NCI-H510A treated with DMSO at 0.1 percent for 48 hours (cell line): ENCODE results near the gene TXNDC17.
"Not testable (repeated sequence)": the region's sequence is repeated elsewhere in the genome, so short reads cannot be mapped to it uniquely, and the experiment has no call there.

ENCODE experiments used
- DNase-seq: peaks from one replicate; lab custom pipeline; 2025; lab: John Stamatoyannopoulos, UW

Gene TXNDC17

DNA sequence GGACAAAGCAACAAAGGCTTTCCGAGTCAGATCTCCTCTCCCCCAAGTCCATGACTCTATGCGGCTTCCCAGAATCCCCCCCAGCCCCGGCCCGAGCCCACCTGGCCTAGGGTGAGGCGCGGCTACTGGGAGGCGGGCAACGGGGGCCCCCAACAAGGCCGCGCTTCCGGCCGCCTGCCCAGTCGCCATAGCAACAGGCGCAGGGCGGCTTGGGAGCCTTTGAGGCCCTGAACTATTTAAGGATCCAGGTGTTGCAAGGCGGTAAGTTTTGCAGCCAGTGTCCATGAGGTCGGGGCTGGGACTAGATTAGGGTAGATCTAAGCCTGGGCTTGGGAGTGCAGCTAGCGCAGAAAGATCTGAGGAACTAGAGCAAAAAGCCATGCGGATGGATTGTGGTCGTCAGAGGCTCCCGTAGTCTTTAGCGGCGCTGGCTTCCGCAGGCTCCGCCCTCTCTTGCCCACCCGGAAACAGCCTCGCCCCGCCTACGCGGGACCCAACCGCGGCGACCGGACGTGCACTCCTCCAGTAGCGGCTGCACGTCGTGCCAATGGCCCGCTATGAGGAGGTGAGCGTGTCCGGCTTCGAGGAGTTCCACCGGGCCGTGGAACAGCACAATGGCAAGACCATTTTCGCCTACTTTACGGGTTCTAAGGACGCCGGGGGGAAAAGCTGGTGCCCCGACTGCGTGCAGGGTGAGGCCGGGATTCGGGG lies at the start of gene TXNDC17, which contains the start of gene KIAA0753:
TSS of gene TXNDC17 (plus strand) at position 525 of the 711 bp plus-strand sequence. CDS start at position 548, 23 bp downstream.
TSS of gene KIAA0753 (minus strand) at position 176 of the 711 bp plus-strand sequence. CDS start 5,608 bp downstream, outside the sequence.
- DNase-seq, result peak; percentile 90

DNA sequence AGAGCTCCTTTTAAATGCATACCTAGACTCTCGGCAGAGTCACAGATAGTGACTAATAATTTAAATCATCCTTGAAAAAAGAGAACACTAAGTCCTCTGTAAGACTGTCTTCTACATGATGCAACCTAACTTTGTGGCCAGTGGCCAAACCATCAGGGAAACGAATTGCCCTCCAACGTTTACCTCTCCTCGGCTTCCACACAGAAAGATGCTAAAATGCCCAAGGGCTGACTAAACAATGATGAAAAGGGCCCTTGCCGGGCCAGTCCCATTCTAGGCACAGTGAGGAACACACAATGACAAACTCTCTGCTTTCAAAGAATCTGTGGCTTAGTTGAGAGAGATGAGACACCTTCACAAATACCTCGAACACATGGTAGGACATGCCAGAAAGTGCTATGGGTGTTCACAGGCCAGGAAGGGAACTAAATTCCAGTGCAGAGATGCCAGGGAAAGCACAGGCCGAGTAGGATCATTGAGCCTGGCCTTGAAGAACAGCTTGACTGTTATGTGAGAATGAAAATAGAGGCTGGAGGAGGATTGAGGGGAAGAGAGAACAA lies 49.2 kb upstream of the TXNDC17 start:
- no peak for DNase-seq

DNA sequence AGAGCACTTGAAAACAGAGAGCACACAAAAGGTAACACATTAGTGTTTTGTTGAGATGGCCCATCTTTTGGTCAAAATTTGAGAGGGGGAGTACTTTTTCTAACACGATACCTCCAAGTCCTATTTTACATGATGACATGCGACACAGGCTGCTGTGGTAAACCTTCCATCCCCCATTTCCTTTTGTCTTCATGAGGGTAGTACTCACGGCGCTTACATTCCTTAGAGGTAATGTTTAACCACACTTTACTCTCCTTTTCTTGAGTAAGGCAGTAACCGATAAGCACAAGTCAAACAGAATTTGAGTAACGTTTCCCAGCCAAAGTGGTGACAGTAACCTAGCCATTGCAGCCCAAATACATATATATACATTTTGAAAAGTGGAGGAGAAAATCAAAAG lies 48.7 kb upstream of the TXNDC17 start:
- no peak for DNase-seq

DNA sequence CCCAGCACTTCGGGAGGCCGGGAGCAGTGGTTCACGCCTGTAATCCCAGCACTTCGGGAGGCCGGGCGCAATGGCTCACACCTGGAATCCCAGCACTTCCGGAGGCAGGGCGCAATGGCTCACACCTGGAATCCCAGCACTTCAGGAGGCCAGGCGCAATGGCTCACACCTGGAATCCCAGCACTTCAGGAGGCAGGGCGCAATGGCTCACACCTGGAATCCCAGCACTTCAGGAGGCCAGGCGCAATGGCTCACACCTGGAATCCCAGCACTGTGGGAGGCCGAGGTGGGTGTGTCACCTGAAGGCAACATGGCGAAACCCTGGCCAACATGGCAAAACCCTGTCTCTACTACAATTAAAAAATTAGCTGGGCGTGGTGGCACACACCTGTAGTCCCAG lies 47.5 kb upstream of the TXNDC17 start:
- DNase-seq, result not testable (repeated sequence)

DNA sequence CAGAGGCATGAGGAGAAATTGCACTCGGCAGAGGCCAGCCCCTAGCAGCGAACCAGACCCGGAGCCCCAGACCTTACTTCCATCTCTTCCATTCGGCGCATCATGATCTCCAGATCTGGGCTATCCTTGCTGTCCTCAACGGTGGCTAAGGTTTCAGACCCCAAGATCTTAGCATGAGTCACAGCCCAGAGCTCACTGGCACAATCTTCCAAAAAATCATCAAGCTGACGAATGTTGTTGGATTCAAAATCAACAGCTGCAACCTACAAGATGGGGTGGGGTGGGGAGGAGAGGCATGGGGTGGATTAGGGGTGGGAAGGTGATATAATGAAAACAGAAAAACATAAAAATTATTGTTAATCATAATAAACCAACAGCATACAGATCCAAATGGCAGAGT lies 44.8 kb upstream of the TXNDC17 start:
- DNase-seq, result no peak

DNA sequence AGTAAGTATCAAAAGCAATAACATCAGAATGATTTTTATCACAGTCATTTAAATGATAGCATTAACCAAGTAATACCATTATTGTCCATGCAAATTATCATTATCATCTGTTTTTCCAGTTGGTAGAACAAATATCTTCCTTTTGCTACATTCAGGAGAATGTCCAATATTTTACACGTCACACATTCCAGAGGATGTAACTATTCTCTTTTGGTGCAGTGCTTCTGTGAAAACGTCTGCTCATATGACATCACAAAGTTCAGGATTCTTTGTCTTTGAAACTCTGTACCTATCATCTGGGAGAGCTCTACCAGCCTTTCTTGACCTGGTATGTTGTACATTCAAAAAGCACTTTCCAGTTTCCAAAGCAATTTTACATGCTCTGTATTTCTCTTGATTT lies 44.3 kb upstream of the TXNDC17 start:
- DNase-seq, result no peak

DNA sequence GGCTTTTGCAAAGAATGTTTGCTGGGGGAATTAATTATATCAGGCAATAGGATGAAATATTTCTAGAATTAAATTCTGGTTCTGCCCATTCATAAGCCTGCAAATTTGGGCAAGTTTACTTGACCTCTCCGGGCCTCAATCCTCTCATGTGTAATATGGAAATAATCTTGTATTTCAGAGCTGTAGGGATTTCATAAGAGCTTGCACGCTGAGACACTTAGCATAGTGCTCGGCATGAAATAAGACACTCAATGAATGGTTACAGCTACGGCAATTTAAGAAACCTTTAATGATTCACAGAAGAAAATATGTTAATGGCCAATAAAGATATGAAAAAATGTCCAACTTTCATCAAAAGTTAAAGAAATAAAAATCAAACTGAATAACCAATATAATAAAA lies 43.9 kb upstream of the TXNDC17 start:
- DNase-seq, result no peak

DNA sequence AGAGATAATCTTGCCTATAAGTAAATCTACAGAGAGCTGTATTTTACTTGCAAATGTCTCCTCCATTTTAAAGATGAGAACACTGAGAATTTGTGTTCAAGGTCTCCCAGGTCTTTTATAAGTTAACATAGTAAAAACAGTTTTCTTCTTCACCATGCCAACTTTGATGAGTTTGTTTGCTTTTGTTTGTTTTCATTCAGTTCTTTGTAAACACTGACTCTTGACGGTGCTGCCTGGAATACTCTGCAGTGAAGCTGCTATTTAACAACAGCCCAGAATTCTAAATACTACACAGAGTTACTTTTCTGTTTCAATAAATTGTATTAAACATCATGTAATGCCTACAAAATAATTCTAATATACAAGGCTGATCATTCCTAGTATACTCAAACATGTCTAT lies 43.1 kb upstream of the TXNDC17 start:
- no peak for DNase-seq

DNA sequence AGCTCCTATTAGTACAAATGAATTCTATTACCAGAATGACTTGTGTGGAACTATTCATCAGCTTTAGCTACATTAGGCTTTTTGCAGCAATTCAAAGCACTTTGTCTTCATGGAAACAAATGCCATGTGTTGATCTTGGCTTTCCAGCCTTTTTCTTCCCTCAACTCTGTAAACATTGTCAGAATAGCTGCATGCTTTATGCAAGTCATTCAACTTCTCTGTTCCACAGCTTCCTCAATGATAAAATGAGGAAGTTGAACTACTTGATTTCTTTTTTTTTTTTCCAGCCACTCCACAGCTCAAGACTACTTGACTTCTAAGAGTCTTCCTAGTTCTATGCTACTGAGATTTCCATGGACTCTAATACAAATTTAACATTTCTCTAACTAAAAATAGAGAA lies 41.5 kb upstream of the TXNDC17 start:
- no peak for DNase-seq

DNA sequence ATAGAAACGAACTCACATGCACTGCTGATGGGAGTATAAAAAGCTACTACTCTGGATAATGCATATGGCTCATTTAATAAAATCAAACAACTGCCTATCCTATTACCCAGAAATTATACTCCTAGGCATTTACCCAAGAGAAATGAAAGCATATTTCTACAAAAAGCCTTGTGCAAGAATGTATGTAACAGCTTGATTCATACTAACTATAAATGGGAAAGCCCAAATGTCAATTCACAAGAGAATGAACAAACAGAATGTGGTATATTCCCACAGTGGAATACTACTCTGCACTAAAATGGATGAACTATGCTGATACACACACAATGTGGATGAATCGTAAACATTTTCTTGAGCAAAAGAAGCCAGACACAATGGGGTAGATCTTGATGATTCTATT lies 38.7 kb upstream of the TXNDC17 start:
- DNase-seq, result no peak

DNA sequence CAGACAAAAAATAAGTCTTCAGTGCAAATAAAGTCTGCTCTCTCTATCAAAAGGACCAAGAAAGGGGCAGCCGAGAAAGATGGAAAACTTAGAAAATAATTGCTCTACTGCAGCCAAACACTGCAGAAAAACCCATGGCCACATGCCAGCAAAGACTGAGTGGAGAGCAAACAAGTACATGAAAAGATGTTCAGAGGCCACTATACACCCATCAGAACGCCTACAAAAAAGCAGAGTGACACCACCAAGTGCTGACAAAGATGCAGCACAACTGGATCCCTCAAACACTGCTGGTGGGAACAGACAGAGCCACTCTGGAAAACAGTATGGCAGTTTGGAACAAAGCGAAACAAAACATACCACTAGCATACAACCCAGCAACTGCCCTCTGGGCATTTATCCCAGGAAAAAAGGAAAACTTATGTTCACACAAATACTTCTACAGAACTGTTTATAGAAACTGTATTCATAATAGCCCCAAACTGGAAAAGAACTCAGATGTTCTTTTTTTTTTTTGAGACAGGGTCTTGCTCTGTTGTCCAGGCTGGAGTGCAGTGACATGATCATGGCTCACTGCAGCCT lies 37.0 kb upstream of the TXNDC17 start:
- DNase-seq, result no peak

DNA sequence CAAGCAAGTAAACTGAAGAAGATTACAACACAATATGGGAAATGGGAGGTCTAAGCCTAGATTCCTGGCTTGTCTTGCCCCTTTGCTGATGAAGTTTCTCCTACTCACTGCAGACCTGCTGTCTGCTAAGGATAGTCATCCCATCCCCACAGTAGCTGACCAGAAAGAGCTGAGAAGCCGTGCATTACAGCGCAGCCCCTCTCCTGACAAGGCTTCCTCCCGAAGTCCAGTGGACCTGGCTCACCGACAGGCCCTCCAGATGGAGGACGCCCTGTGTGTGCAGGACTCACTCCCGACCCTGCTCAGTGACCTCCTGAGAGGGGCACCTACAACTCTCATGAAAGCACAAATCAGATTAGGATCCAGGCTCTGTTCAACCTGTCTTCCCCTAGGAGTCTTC lies 35.7 kb upstream of the TXNDC17 start:
- DNase-seq, result no peak

DNA sequence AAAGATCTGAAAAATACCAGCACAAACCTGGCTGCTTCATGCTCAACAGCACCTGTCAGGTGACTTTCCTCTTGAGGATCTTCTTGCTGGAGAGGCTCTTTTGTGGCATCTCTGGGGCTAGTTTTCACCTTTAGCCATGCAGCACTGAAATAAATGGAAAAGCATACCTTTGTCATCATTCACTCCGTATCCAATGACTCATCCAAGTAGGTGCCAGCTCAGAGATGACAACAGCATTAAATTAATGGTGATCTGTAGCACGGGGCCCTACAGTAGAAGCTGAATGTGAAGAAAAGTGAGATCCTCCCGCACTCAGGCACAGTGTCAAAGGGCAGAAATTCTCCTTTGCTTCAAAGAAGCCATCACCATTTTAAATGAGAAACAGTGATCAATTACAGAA lies 32.5 kb upstream of the TXNDC17 start:
- DNase-seq, result no peak

DNA sequence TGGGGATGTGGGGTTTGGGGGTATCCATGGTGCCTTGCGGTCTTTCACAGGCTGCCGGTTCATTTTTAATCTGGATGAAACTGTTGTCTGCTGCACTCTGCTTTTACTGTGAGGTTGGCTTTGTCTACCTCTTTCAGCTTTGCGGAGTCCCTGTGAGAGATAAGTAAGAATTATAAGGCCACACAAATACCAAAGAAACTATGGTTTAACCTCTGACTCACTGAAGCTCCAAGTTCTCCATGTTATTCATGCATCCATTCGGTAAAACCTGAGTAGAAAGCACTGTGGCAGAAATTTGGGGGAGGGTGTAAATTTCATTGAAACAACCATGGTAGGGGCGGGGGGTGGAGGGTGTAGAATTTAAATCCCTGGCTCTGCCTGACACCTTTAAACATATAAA lies 30.8 kb upstream of the TXNDC17 start:
- no peak for DNase-seq

DNA sequence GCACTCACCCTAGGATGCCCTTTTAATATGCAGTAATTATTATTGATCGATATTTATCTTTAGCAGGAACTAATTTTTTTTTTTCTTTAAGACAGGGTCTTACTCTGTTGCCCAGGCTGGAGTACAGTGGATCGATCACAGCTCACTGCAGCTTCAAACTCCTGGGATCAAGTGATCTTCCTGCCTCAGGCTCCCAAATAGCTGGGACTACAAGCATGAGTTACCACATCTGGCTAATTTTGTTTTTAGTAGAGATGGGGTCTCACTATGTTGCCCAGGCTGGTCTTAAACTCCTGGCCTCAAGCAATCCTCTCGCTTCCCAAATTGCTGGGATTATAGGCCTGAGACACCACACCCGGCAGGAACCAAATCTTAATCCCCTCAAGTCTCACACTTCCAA lies 29.6 kb upstream of the TXNDC17 start:
- DNase-seq, result no peak

DNA sequence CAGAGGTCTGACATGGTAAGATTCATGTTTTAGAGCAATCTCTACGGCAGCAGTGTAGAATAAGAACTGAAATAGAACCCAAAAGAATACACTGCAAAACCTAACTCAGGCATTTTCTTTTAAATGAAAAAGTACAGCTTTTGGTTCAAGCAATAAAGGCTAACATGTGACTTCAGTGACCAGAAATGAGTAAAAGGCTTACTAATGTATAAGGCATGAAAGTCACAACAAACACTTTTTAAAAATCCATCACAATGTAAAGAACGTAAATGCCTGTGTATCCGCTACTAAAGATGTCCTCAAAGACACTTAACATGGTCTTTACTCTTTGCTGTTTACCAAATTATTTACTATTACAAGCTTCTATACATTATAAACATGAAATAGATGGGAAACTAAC lies 16.9 kb upstream of the TXNDC17 start:
- DNase-seq, result no peak

DNA sequence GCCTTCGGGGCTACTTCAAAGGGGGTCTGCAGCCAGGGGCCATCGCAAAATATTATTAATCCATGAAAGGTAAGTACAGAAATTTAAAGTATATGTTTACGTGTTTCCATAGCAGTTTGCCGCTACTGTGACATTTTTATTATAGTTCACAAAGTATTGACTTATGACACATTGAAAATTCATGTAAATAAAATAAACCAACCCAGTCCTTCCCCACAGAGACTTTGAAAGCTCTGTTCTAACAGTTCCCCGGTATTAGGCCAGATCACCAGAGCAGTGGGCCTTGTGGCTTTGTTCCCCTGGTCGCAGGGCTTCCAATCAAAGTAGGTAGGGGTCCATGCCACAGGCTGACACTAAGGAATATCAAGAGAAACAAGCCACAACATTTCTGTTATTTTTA lies 14.2 kb upstream of the TXNDC17 start:
- no peak for DNase-seq

DNA sequence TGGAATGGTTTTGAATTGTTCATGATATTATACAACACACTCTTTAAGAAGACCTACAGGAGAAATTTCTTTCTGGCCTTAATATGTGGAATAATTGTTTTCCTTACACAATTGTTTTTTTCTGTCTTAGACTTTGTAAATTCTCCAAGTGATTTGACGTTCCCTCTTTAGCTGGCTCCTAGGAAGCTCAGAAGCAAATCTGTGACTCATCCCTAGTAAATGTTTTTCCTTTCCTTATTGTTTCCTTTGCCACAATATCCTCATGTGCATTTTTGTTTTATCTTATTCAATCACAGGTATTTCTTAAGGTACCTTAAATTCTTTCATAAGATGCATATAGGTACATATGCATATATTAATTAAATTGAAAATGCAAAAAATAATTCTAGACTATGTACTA lies 13.8 kb upstream of the TXNDC17 start:
- no peak for DNase-seq

DNA sequence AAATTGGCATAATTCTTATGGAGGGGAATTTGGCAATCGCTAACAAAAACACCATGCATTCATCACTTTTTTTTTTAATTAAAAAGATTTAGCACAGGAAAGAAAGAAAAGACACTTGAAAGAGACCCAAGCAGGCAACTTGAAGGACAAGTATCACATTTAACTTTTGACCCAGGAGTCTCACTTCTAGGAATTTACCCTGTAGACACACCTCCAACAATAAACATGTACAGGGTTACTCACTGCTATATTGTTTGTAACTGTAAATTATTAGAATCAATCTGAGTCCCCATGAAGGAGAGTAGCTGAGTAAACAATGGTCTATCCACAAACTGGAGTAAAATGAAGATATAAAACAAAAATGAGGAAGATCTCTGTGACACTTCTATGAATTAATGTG lies 10.5 kb upstream of the TXNDC17 start:
- DNase-seq, result no peak

DNA sequence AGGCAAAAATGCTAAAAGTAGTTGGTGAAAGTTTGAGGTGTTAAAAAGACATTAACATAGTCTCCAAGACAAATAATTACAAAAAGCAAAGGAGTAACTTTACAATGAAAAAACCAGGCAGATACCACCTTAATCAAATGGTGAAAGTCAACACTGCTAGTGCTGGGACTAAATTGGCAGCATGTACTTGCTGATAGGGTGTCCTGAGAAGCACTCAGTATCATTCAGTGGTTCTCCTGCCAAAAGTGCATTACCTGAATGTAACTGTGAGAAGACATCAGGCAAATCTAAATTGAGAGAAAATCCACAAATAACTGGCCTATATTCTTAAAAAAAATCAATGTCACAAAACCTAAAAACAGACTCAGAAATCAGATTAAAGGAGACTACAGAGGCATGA lies 8.3 kb upstream of the TXNDC17 start:
- no peak for DNase-seq

DNA sequence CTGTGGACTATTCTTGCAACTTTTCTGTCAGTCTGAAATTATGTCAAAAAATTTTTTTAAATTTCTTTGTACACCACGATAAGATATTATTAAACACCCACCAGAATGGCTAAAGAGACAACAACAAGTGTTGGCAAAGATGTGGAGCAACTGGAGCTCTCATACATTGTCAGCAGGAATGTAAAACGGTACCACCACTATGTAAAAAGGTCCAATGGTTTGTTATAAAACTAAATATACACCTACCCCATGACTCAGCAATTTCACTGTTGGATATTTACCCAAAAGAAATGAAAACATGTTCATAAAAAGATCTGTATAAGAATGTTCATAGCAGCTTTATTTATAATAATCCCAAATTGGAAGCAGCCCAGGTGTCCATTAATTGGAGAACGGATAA lies 7.6 kb upstream of the TXNDC17 start:
- no peak for DNase-seq

DNA sequence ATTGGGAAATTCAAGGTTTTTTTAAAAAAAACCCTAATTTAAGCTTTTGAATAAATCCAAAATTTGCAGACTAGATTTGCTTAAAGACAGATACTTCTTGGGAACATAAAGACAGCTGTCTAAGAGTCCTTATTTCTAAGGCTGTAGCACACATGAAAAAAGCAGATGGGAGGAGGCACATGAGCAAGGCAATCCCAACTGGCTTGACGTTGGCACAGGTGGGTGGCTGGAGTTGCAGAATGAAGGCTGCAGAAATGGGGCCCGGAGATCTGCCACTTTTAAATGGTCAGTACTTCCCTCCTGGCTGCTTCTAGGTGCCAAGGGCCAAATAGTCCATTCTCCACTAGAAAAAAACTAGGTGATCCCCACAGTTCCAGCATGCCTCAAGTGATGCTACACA lies 4.8 kb upstream of the TXNDC17 start:
- DNase-seq, result no peak

DNA sequence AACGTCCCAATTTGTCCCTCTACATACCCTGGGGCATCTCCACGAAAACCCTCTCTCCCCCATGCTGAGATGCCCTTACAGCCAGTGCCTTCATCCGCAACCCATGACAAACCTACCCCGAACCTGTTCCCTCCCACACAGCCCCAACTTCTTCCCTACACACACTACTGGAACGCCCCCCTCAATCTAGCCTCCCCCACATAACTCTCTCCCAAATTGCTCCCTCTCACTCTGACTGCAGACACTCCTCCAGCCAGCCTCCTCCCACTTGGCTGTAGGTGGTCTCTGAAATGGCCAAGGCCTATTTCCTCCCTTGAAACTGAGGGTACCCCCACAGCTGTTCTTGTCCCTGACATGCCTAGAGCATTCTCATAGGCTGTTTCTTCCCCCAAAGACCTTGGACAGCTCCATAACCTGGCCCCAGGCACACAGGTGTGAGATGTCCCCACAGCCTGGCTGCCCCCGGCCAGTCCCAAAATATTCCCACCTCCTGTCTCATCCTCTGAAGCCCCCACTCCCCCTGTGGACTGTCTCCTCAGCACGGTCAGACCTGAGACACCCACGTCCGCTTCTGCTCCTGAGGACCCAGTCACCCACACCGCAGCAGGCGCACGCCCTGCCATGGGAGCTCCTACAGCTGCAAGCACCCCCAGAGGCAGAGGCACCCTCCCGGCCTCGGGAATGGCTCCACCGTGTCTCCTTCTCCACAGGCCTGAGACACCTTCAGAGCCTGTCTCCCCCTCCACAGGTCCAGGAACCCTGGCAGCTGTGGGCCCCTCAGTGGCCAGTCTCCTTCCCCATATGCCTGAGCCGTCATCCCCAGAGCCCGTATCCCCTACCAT lies 4.0 kb upstream of the TXNDC17 start:
- DNase-seq, result no peak
